ENCODE measurements around the gene PANK4.
"Not testable (repeated sequence)": the region's sequence is repeated elsewhere in the genome, so short reads cannot be mapped to it uniquely, and the experiment has no call there.

PANK4 gene

DNA sequence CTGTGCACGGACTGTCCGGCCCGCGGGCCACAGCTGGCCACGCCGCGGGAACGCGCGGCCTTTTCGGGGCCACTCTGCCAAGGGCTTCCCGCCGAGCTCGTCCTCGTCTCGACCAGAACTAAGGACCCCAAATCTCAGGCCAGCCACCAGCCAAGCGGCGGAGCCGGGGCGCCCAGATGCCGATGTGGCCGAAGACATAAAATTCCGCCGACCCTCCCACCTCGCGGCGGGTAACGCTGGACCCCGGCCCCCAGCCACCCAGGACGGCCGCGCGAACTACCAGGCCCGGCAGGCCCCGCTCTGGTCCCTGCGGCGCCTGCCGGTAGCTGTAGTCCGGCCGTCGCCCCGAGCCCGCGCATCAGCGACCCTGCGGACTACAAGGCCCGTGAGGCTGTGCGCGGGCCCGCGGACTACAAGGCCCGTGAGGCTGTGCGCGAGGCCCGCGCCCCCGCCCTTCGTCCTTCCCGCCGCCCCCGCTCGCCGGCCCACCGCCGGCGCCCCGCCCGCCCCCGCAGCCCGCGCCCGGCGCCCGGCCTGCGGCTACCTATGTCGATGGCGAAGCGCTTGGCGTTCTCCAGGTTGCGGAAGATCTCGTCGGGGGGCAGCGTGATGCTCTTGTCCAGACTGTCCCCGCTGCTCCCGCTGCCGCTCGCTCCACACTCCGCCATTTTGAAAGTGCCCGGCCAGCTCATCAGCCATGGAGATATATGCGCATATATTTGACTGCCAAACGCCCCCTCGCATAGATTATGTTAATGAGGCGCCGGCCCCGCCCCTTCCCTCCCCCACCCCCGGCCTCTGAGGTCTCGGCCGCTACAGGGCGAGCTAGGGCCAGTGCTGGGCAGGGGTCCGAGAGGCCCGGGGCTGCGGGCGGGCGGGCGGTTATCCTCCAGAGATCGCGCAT lies at the start of gene PANK4:
PANK4 (minus strand) TSS at position 677 of the 904 bp plus-strand sequence; CDS start at position 668, 9 bp downstream.
- DNase-seq: peak; percentile 84

DNA sequence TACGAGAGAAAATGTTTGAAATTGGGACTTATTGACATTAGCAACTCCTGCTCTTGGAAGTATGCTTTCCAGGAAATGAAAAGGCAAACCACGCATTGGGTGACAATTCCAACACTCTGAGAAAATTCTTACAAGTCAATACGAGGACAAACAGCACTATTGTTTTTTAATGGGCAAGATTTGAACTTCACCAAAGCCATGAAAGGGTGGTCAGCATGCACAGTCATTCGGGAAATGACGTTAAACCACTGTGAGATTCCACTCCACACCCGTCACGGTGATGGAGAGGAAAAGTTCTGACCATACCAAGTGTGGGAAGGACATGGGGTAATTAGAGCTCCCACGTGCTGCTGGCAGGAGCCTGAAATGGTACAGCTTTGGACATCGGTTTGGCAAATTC lies 48.0 kb upstream of the PANK4 start:
- no peak for DNase-seq

DNA sequence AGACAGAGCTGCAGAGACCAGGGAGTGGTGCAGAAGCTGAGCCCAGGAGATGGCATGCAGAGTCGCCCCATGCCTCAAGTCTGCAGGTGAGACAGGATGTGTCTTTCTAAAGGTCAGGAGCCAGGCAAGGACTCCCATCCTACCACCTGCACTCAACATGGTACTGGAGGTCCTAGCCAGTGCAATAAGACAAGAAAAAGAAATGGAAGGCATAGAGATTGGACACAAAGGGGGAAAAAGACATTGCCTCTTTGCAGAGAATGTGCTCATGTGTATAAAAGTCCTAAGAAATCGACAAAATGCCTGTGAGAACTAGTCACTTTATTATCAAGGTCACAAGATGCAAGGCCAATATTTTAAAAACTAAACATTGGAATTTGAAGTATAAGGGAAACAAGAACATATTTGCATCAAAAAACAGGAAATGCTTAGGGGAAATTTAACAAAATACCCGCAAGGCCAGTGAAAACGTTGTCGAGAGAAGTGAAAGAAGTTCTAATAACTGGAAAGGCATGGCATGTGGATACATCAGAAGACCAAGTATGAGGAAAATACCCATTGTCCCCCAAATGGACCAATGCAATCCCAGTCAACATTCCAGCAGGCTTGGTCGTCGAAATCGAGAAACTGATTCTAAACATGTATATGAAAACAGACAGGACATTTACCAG lies 47.0 kb upstream of the PANK4 start:
- DNase-seq: no peak

GRCh38 chr1:2571348-2571747 lies 45.0 kb upstream of the PANK4 start:
- DNase-seq: no peak

DNA sequence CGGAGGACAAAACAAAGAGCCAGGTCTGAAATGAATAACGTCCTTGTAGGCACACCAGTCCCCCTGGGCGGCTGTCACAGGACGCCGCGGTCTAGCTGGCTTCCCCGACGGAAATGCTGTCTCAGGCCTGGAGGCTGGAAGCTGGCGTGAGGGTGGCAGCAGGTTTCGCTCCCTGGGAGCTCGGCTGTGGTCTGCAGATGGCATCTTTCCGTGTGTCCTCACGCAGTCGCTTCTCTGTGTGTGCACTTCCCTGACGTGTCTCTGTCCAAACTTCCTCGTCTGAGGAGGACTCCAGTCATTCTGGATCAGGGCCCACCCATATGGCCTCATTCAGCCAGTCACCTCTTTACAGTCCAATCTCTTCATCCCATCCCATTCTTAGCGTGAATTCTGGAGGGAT lies 43.9 kb upstream of the PANK4 start:
- DNase-seq: no peak

DNA sequence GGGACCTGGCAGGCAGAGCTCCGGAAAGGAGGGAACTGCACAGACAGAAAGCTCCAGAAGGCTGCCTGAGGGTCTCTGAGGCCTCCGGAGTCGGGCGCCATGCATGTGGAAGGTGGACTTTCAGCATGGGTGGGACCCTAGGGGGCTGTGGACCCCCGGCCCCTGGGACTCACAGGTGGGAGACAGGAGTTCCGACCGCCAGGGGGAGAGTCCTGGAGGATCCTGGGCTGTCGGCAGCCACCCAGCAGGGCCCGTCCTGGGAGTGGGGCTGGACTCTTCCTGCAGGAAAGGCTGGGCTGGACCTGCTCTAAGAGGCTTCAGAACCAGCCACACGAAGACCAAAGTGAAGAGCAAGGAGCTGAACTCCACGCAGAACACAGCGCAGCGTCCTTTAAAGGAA lies 43.3 kb upstream of the PANK4 start:
- not testable (repeated sequence) for DNase-seq

GRCh38 chr1:2569060-2569459 lies 42.7 kb upstream of the PANK4 start:
- no peak for DNase-seq

DNA sequence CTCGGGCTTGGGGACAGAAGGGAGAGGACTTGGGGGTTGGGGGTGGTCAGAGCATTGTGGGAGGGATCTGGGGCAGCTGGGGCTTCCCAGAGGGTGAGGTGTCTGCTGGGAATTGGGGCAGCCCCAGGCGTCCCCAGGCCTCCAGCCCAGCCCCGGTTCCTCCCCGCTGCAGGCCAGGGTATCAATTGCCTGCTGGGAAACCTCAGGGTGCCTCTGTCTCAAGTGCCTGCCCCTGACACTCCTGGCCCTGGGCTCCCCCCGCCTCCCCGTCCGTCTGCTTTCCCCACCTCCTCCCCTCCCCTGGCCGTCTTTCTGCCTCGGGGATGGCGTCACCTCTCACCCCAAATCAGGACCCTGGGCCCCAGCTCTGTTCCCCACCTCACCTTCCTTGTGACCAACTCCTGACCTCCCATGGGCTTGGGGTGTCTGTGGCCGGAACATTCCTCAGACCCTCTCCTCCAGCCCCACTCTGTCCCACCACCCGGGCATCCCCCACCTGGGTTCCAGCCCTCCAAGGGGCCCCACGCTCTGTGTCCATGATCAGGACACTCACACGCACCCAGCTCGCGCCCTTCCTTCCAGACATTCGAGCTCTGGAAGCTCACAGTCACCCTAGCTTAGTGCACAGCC lies 41.9 kb upstream of the PANK4 start:
- not testable (repeated sequence) for DNase-seq

GRCh38 chr1:2567083-2567679 lies 40.8 kb upstream of the PANK4 start:
- no peak for DNase-seq

DNA sequence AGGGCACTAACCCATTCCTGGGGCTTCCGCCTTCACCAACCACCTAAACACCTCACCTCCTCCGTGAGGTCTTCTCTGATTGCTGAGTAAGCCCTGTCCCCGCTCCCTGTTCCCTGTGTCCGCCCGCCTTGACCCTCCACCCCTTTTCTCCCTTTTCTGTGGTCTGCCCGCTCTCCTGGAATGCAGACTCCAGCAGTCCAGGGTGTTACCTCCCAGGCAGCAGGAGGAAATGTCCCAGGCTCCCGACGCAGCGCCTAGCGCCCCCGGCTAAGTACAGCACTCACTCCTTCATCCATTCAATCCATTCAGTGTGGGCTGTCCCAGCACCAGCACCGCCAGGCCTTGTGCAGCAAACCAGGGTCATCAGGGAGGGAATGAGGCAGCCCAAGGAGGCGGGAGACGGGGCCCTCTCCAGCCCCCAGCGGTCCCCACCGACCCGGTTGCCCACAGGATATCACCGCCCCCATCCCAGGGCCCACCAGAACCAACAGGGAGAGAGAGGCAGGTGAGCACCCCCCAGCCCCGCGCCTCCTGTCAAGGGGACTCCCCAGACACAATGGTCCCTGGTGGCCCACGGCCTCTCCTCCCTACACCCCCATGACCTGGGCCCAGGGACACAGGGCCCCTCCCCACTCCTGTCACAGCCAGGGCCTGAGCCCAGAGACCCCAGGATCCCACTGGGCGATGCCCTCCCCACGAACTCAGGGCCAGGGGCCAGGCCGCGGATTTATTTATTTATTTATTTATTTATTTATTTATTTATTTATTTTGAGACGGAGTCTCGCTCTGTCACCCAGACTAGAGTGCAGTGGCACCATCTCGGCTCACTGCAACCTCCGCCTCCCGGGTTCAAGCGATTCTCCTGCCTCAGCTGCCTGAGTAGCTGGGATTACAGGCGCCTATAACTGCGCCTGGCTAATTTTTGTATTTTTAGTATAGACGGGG lies 40.0 kb upstream of the PANK4 start:
- no peak for DNase-seq

GRCh38 chr1:2564815-2565374 lies 38.5 kb upstream of the PANK4 start:
- no peak for DNase-seq

DNA sequence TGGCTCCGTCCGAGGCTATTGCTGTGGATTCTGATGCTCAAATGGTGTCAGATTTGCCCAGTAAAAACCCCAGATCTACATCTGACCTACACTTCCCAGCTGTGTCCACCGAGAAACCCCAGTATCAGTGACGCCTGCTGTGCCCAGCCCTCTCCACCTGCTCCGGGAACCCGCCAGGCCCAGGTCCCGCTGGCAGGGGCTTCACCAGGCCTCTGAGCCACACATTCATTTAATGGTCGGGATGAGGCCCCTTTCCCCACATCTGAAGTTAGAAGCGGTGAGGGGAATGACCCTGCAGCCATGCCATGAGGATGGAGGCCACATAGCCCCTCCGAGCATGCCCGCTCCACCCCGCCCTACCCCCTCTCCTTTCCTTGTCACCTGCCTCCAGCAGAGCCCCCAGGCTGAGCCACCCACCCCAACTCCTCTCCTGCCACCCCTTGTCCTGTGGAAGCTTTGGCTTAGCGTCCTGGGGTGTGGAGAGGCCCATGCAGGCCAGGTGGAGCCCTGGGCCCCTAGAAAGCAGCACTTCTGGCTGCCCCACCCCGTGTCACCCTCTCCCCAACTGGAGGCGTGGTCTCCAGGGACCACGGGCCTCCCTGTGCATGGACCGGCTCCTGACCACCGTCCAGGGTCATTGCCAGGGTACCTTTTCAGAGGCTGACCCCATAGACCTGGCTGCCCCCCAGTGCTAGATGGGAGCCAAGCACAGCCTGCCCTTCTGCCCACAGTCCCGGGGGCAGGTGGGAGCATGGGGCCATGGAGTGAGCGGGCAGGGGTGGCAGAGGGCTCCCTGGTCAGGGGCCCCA lies 37.8 kb upstream of the PANK4 start:
- DNase-seq: no peak

GRCh38 chr1:2563205-2563604 lies 36.8 kb upstream of the PANK4 start:
- DNase-seq: no peak

GRCh38 chr1:2561898-2562895 lies 35.8 kb upstream of the PANK4 start:
- no peak for DNase-seq

DNA sequence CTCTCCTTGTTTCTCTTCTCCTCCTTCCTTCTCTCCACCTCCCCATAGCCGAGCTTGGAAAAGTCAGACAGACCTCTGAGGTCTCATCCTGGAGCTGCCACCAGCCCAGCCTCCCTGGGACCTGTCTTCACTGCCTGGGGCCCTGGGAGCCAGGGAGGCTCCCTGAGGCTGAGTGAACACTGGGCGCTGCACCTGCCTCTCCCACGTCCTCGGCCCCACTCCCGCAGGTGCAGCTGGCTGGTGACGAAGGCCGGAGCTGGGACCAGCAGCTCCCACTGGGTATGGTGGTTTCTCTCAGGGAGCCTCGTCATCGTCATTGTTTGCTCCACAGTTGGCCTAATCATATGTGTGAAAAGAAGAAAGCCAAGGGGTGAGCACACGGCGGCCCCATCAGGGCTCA lies 35.0 kb upstream of the PANK4 start:
- no peak for DNase-seq

- no peak for DNase-seq
Observed at GRCh38 chr1:2560299-2561073, 34.1 kb upstream of the PANK4 start.

GRCh38 chr1:2559509-2560298 lies 33.3 kb upstream of the PANK4 start:
- DNase-seq: no peak

GRCh38 chr1:2558861-2559260 lies 32.5 kb upstream of the PANK4 start:
- no peak for DNase-seq

Data from NCI-H2029 (cell line).